GM23338 (cell line): Measurements from ENCODE around the gene EPC1. TPM values are rescaled to one million over a fixed set of nuclear protein-coding genes. Genes with fewer than 3 reads are reported as not detected.

Source experiments
- ATAC-seq: fragments of 200-7000 bp; cut with Tn5 transposase; 3 replicates; pipeline ENCODE4 v1.9.1; 2020
- DNase-seq: peaks from one replicate; pipeline ENCODE4 v3.0.0-alpha.2; 2015; ENCODE audit warnings: low spot score
- H2AFZ ChIP-seq: fragments of 200-600 bp; sonication (generic); 2 replicates; pipeline ENCODE4 v1.8.0; 2016; ENCODE audit warnings: antibody characterized with exemption, mild to moderate bottlenecking, moderate library complexity
- H3F3A ChIP-seq: fragments of 200-600 bp; sonication (generic); replicated peaks from 2 replicates; pipeline ENCODE4 v1.8.0; 2017; ENCODE audit warnings: antibody characterized with exemption, mixed run types, low read depth
- H3K27ac ChIP-seq: fragments of 200-600 bp; sonication (generic); 2 replicates; pipeline ENCODE4 v1.6.1; 2016; ENCODE audit warnings: low read depth
- H3K27me3 ChIP-seq: fragments of 200-600 bp; sonication (generic); 2 replicates; pipeline ENCODE4 v1.8.0; 2016; ENCODE audit warnings: mild to moderate bottlenecking, mixed run types, moderate library complexity; ENCODE audit not compliant: insufficient read depth
- H3K36me3 ChIP-seq: fragments of 200-600 bp; sonication (generic); 2 replicates; pipeline ENCODE4 v1.8.0; 2016; ENCODE audit warnings: mild to moderate bottlenecking; ENCODE audit not compliant: insufficient read depth
- H3K4me1 ChIP-seq: fragments of 200-600 bp; sonication (generic); 2 replicates; pipeline ENCODE4 v1.8.0; 2016; ENCODE audit warnings: mild to moderate bottlenecking, moderate library complexity; ENCODE audit not compliant: insufficient read depth
- H3K4me2 ChIP-seq: fragments of 200-600 bp; sonication (generic); 2 replicates; pipeline ENCODE4 v1.7.1; 2017; ENCODE audit warnings: mixed run types
- H3K4me3 ChIP-seq: fragments of 200-600 bp; sonication (generic); 2 replicates; pipeline ENCODE4 v1.6.1; 2016; ENCODE audit warnings: mixed run types
- H3K79me2 ChIP-seq: fragments of 200-600 bp; sonication (generic); replicated peaks from 2 replicates; pipeline ENCODE4 v1.8.0; 2017; ENCODE audit warnings: mild to moderate bottlenecking; ENCODE audit not compliant: insufficient read depth
- H3K9me2 ChIP-seq: fragments of 200-600 bp; sonication (generic); 2 replicates; pipeline ENCODE4 v1.8.0; 2017; ENCODE audit not compliant: insufficient read depth
- H4K20me1 ChIP-seq: fragments of 200-600 bp; sonication (generic); replicated peaks from 2 replicates; pipeline ENCODE4 v1.8.0; 2017; ENCODE audit warnings: mild to moderate bottlenecking; ENCODE audit not compliant: insufficient read depth
- H3K27ac Mint-ChIP-seq: 2 replicates; pipeline ENCODE4 v1.8.0; 2020; ENCODE audit warnings: inconsistent platforms, mild to moderate bottlenecking, moderate library complexity, mixed read lengths
- H3K27me3 Mint-ChIP-seq: 3 replicates; pipeline ENCODE4 v1.8.0; 2022; ENCODE audit warnings: low read depth, mild to moderate bottlenecking, moderate library complexity, mixed read lengths, inconsistent platforms; ENCODE audit not compliant: insufficient read depth, poor library complexity
- H3K36me3 Mint-ChIP-seq: 3 replicates; pipeline ENCODE4 v1.8.0; 2021; ENCODE audit warnings: low read depth, mild to moderate bottlenecking, inconsistent platforms, moderate library complexity, mixed read lengths
- H3K4me1 Mint-ChIP-seq: 3 replicates; pipeline ENCODE4 v1.8.0; 2020; ENCODE audit warnings: mild to moderate bottlenecking, inconsistent platforms, mixed read lengths
- H3K4me3 Mint-ChIP-seq: 3 replicates; pipeline ENCODE4 v1.8.0; 2021; ENCODE audit warnings: moderate library complexity, mild to moderate bottlenecking, inconsistent platforms, mixed read lengths
- H3K9me3 Mint-ChIP-seq: 3 replicates; pipeline ENCODE4 v1.8.0; 2020; ENCODE audit warnings: moderate library complexity, mild to moderate bottlenecking, inconsistent platforms, mixed read lengths
- CREB1 ChIP-seq: fragments of 250-450 bp; sonication (Bioruptor Pico); IDR thresholded peaks from 2 replicates; pipeline ENCODE4 v1.5.0; 2020; ENCODE audit warnings: low read depth, mild to moderate bottlenecking, moderate library complexity
- EZH2 ChIP-seq: fragments of 200-600 bp; sonication (generic); IDR thresholded peaks from one replicate; pipeline ENCODE4 v1.8.0; 2017; ENCODE audit warnings: antibody characterized with exemption, mild to moderate bottlenecking, low read depth; ENCODE audit not compliant: unreplicated experiment
- EZH2phosphoT487 ChIP-seq: fragments of 200-600 bp; sonication (generic); IDR thresholded peaks from one replicate; pipeline ENCODE4 v1.8.1; 2018; ENCODE audit warnings: antibody characterized with exemption; ENCODE audit not compliant: unreplicated experiment
- JUNB ChIP-seq: IDR thresholded peaks from one replicate; pipeline ENCODE4 v1.6.1; 2016; ENCODE audit warnings: antibody characterized with exemption; ENCODE audit not compliant: unreplicated experiment
- NANOG ChIP-seq: IDR thresholded peaks from 2 replicates; pipeline ENCODE4 v1.6.1; 2016; ENCODE audit warnings: antibody characterized with exemption, borderline replicate concordance
- POLR2AphosphoS5 ChIP-seq: IDR thresholded peaks from 2 replicates; pipeline ENCODE4 v1.6.1; 2016; ENCODE audit warnings: antibody characterized with exemption, low read depth
- STAT1 ChIP-seq: IDR thresholded peaks from one replicate; pipeline ENCODE4 v1.6.1; 2016; ENCODE audit warnings: antibody characterized with exemption; ENCODE audit not compliant: unreplicated experiment
- ZNF114 ChIP-seq: fragments of 250-450 bp; sonication (Bioruptor Pico); IDR thresholded peaks from 2 replicates; pipeline ENCODE4 v1.5.0; 2020; ENCODE audit warnings: mild to moderate bottlenecking, moderate library complexity
- ZNF331 ChIP-seq: fragments of 250-450 bp; sonication (Bioruptor Pico); IDR thresholded peaks from 2 replicates; pipeline ENCODE4 v1.5.0; 2020; ENCODE audit warnings: low read depth, mild to moderate bottlenecking, moderate library complexity
- polyA plus RNA-seq: library from polyadenylated mRNA; unstranded; fragments of >200 nt; fragmentation: Nextera tagmentation; extraction: Ambion mirVana; gene quantifications from 2 replicates; pipeline ENCODE4 v1.2.1, GENCODE V29; 2016
- total RNA-seq: library from RNA; depleted of rRNA; stranded (reverse); fragments of >200 nt; shearing (Covaris generic); gene quantifications from 2 replicates; pipeline ENCODE4 v1.2.3, GENCODE V29; 2014
- TF ChIP-seq, protein P1 (sequence below): IDR thresholded peaks from 2 replicates; pipeline ENCODE4 v1.6.1; 2016; ENCODE audit warnings: antibody characterized with exemption
- TF ChIP-seq, protein P2 (sequence below): IDR thresholded peaks from one replicate; pipeline ENCODE4 v1.6.1; 2018; ENCODE audit warnings: antibody characterized with exemption; ENCODE audit not compliant: unreplicated experiment
- TF ChIP-seq, protein P3 (sequence below): fragments of 250-450 bp; sonication (Bioruptor Pico); IDR thresholded peaks from 2 replicates; pipeline ENCODE4 v1.5.0; 2020; ENCODE audit warnings: mild to moderate bottlenecking, moderate library complexity
- TF ChIP-seq, protein P4 (sequence below), 2 experiments: fragments of 200-600 bp in 1 of 2; sonication (generic) in 1 of 2; conservative IDR thresholded peaks; 2 replicates each; pipeline versions ENCODE4 v1.5.1 to v1.6.1; 2016 to 2017; ENCODE audit warnings: antibody characterized with exemption in 2 of 2, low read depth in 2 of 2, mild to moderate bottlenecking in 2 of 2, moderate library complexity in 1 of 2

The EPC1 gene
- total and polyA plus RNA-seq, 2 experiments from 2014 or later, result 24.1 to 25.9 TPM

DNA sequence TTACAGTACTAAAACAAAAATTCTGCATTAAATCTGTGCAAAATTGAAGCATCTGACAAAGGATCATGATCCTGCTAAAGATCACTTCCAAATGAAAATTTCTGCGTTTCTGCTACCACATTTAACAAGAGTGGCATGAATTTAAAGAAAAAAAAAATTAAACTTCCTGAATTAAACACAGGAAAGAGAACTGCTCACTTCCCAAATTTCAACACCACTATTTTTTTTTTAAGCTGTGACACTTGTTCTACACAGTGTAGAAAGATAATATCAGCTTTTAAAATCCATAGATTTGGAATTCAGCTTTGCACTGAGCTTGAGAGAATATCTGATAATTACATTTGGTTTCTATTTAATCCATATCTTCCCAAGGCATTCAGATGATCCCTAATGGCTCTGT, 73.6 kb downstream of the EPC1 start:
- H3K79me2 ChIP-seq, result peaks cover 10% of the 10 kb centered on the region; the same call in 1 of the 2 replicates
- H2AFZ ChIP-seq, result no peak overlapping the region
- TF ChIP-seq, protein P1, sequence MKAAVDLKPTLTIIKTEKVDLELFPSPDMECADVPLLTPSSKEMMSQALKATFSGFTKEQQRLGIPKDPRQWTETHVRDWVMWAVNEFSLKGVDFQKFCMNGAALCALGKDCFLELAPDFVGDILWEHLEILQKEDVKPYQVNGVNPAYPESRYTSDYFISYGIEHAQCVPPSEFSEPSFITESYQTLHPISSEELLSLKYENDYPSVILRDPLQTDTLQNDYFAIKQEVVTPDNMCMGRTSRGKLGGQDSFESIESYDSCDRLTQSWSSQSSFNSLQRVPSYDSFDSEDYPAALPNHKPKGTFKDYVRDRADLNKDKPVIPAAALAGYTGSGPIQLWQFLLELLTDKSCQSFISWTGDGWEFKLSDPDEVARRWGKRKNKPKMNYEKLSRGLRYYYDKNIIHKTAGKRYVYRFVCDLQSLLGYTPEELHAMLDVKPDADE, result no peak
- no peak for TF ChIP-seq NANOG
- no peak for TF ChIP-seq CREB1
- TF ChIP-seq EZH2, result no peak
- TF ChIP-seq, protein P2, sequence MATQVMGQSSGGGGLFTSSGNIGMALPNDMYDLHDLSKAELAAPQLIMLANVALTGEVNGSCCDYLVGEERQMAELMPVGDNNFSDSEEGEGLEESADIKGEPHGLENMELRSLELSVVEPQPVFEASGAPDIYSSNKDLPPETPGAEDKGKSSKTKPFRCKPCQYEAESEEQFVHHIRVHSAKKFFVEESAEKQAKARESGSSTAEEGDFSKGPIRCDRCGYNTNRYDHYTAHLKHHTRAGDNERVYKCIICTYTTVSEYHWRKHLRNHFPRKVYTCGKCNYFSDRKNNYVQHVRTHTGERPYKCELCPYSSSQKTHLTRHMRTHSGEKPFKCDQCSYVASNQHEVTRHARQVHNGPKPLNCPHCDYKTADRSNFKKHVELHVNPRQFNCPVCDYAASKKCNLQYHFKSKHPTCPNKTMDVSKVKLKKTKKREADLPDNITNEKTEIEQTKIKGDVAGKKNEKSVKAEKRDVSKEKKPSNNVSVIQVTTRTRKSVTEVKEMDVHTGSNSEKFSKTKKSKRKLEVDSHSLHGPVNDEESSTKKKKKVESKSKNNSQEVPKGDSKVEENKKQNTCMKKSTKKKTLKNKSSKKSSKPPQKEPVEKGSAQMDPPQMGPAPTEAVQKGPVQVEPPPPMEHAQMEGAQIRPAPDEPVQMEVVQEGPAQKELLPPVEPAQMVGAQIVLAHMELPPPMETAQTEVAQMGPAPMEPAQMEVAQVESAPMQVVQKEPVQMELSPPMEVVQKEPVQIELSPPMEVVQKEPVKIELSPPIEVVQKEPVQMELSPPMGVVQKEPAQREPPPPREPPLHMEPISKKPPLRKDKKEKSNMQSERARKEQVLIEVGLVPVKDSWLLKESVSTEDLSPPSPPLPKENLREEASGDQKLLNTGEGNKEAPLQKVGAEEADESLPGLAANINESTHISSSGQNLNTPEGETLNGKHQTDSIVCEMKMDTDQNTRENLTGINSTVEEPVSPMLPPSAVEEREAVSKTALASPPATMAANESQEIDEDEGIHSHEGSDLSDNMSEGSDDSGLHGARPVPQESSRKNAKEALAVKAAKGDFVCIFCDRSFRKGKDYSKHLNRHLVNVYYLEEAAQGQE, result no peak
- no peak for TF ChIP-seq STAT1
- no peak for TF ChIP-seq ZNF331 (CRISPR knock-in tag)
- no peak for TF ChIP-seq ZNF114 (CRISPR knock-in tag)
- TF ChIP-seq, protein P3, sequence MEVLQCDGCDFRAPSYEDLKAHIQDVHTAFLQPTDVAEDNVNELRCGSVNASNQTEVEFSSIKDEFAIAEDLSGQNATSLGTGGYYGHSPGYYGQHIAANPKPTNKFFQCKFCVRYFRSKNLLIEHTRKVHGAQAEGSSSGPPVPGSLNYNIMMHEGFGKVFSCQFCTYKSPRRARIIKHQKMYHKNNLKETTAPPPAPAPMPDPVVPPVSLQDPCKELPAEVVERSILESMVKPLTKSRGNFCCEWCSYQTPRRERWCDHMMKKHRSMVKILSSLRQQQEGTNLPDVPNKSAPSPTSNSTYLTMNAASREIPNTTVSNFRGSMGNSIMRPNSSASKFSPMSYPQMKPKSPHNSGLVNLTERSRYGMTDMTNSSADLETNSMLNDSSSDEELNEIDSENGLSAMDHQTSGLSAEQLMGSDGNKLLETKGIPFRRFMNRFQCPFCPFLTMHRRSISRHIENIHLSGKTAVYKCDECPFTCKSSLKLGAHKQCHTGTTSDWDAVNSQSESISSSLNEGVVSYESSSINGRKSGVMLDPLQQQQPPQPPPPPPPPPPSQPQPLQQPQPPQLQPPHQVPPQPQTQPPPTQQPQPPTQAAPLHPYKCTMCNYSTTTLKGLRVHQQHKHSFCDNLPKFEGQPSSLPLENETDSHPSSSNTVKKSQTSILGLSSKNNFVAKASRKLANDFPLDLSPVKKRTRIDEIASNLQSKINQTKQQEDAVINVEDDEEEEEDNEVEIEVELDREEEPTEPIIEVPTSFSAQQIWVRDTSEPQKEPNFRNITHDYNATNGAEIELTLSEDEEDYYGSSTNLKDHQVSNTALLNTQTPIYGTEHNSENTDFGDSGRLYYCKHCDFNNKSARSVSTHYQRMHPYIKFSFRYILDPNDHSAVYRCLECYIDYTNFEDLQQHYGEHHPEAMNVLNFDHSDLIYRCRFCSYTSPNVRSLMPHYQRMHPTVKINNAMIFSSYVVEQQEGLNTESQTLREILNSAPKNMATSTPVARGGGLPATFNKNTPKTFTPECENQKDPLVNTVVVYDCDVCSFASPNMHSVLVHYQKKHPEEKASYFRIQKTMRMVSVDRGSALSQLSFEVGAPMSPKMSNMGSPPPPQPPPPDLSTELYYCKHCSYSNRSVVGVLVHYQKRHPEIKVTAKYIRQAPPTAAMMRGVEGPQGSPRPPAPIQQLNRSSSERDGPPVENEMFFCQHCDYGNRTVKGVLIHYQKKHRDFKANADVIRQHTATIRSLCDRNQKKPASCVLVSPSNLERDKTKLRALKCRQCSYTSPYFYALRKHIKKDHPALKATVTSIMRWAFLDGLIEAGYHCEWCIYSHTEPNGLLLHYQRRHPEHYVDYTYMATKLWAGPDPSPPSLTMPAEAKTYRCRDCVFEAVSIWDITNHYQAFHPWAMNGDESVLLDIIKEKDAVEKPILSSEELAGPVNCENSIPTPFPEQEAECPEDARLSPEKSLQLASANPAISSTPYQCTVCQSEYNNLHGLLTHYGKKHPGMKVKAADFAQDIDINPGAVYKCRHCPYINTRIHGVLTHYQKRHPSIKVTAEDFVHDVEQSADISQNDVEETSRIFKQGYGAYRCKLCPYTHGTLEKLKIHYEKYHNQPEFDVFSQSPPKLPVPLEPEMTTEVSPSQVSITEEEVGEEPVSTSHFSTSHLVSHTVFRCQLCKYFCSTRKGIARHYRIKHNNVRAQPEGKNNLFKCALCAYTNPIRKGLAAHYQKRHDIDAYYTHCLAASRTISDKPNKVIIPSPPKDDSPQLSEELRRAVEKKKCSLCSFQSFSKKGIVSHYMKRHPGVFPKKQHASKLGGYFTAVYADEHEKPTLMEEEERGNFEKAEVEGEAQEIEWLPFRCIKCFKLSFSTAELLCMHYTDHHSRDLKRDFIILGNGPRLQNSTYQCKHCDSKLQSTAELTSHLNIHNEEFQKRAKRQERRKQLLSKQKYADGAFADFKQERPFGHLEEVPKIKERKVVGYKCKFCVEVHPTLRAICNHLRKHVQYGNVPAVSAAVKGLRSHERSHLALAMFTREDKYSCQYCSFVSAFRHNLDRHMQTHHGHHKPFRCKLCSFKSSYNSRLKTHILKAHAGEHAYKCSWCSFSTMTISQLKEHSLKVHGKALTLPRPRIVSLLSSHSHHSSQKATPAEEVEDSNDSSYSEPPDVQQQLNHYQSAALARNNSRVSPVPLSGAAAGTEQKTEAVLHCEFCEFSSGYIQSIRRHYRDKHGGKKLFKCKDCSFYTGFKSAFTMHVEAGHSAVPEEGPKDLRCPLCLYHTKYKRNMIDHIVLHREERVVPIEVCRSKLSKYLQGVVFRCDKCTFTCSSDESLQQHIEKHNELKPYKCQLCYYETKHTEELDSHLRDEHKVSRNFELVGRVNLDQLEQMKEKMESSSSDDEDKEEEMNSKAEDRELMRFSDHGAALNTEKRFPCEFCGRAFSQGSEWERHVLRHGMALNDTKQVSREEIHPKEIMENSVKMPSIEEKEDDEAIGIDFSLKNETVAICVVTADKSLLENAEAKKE (CRISPR knock-in tag), result no peak
- TF ChIP-seq JUNB, result no peak
- no peak for TF ChIP-seq POLR2AphosphoS5
- TF ChIP-seq, protein P4, sequence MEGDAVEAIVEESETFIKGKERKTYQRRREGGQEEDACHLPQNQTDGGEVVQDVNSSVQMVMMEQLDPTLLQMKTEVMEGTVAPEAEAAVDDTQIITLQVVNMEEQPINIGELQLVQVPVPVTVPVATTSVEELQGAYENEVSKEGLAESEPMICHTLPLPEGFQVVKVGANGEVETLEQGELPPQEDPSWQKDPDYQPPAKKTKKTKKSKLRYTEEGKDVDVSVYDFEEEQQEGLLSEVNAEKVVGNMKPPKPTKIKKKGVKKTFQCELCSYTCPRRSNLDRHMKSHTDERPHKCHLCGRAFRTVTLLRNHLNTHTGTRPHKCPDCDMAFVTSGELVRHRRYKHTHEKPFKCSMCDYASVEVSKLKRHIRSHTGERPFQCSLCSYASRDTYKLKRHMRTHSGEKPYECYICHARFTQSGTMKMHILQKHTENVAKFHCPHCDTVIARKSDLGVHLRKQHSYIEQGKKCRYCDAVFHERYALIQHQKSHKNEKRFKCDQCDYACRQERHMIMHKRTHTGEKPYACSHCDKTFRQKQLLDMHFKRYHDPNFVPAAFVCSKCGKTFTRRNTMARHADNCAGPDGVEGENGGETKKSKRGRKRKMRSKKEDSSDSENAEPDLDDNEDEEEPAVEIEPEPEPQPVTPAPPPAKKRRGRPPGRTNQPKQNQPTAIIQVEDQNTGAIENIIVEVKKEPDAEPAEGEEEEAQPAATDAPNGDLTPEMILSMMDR (conservative IDR thresholded peaks at IDR 0.05; ENCODE audit: low read depth in 2 of 2), result no peak
- TF ChIP-seq EZH2phosphoT487, result no peak
- no peaks in the 10 kb centered on the region for H3F3A ChIP-seq
- Mint-ChIP-seq H3K4me1 (peaks cover 10% of the 10 kb centered on the region; the same call in 2 of the 3 replicates), H3K4me3 (no peak overlapping the region), H3K27ac (no peak overlapping the region), H3K36me3 (peaks cover 47% of the 10 kb centered on the region), H3K27me3 (no peaks in the 10 kb centered on the region), H3K9me3 (no peaks in the 10 kb centered on the region)
- peaks cover 19% of the 10 kb centered on the region for H3K36me3 ChIP-seq
- DNase-seq (no peak), ATAC-seq (no peak)
- no peak overlapping the region for H3K4me3 ChIP-seq
- H3K4me2 ChIP-seq, result no peak overlapping the region
- no peaks in the 10 kb centered on the region for H3K27me3 ChIP-seq
- H3K27ac ChIP-seq, result no peak overlapping the region
- H3K9me2 ChIP-seq, result no peaks in the 10 kb centered on the region
- H3K4me1 ChIP-seq, result no peaks in the 10 kb centered on the region
- no peaks in the 10 kb centered on the region for H4K20me1 ChIP-seq
